Activated naive CD4-positive, alpha-beta T cell treated with anti-CD3 and anti-CD28 coated beads, Interleukin-2, amount 50 U/mL, for 72 hours (primary cell): ENCODE results near the gene SLC24A3. TPM values are rescaled to one million over a fixed set of nuclear protein-coding genes. Genes with fewer than 3 reads are reported as not detected.

Experiments used
- ATAC-seq, 2 donors: fragments of 150-1000 bp; cut with Tn5 transposase; 2 replicates each; pipeline ENCODE4 v1.10.0; 2021; ENCODE audit warnings: mild to moderate bottlenecking in 2 of 2, moderate library complexity in 2 of 2
- DNase-seq, 2 donors: peaks; one replicate each; pipeline ENCODE4 v3.0.0; 2021 to 2022; ENCODE audit warnings: low spot score in 2 of 2
- H3K27ac Mint-ChIP-seq, 2 donors: one replicate each; pipeline ENCODE4 v1.8.0; 2022; ENCODE audit warnings: mild to moderate bottlenecking in 2 of 2, mixed read lengths in 2 of 2
- H3K36me3 Mint-ChIP-seq, 2 donors: one replicate each; pipeline ENCODE4 v1.8.0; 2022; ENCODE audit warnings: mixed read lengths in 2 of 2
- H3K9me3 Mint-ChIP-seq, 2 donors: one replicate each; pipeline ENCODE4 v1.8.0; 2022; ENCODE audit warnings: mixed read lengths in 2 of 2
- total RNA-seq, 2 donors: library from RNA; stranded (reverse); gene quantifications; one replicate each; pipeline ENCODE4 v1.2.3, GENCODE V29; 2022

SLC24A3 gene
- total RNA-seq, 2 donors from 2014 or later: not detected

DNA sequence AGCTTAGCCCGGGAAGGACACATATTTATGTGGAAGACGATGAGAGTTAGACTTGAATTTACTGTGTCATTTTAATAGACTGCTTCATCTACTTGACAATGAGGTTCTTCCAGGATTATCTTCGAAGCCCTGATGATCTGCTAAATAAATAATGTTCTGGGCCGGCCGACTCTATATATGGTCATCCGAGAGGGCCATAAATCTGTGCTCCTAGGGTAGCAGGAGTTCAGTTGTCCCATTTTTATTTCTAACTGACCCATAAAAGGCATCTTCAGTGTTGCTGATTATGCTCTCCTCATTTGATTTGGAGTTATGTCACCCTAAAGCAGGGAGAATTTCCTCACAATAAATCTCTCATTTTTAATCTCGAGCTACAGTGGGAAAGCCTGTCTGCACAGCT, 217.1 kb downstream of the SLC24A3 start:
- Mint-ChIP-seq H3K9me3 (peaks cover 0 to 6% of the 10 kb centered on the region in 2 donors), H3K27ac (no peak overlapping the region), H3K36me3 (no peaks in the 10 kb centered on the region)
- ATAC-seq (no peak), DNase-seq (no peak)

DNA sequence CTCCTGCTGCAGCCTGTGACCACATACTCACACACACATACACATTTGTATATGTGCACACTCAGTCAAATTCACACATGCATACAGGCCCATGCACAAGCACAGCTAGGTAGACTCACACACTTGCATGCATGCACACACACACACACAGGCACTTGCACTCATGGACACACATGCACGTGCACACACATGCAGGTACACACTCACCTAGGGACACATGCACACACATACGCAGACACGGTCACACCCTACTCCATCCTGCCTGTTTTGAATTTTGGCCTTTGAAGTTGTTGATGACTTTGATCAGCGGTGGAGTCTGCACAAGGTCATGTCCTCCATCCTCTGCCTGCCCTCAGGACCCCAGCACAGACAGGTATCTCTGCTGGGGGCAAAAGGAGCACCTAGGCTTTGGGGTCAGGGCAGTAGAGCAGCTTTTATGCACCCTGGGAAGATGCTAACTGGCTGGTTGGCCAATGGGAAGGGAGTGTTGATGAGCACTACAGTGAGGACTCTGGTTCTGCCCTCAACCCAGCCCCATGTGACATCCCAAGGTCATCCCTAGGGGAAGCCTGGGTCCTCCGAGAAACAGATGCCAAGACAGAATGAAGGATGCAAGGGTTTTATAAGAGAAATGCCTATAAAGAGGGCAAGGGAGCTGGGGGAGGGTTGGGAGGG, 218.3 kb downstream of the SLC24A3 start:
- DNase-seq (no peak), ATAC-seq (no peak)
- Mint-ChIP-seq H3K36me3 (no peaks in the 10 kb centered on the region), H3K27ac (no peak overlapping the region), H3K9me3 (peaks cover 0 to under 1% of the 10 kb centered on the region in 2 donors)

DNA sequence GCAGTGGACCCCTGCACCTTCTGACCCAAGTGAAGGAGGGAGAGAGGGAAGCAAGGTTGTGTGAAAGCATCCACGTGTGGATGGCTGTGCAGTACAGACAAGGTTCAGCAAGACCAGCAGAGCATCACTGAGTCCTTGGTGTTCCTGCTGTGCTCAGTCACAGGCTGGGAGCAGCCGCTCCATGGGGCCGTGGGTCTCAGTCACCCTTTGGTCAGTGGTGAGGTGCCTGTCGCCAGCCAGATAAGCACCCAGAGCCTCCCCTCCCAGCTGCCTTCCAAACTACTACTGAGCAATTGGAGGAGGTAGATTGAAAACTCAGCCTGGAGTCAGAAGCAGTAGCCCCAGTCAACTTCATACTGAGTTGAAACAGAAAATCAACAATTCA, 218.9 kb downstream of the SLC24A3 start:
- H3K36me3 Mint-ChIP-seq: no peaks in the 10 kb centered on the region
- no peak overlapping the region for H3K27ac Mint-ChIP-seq
- no peaks in the 10 kb centered on the region for H3K9me3 Mint-ChIP-seq
- ATAC-seq (no peak), DNase-seq (no peak)

DNA sequence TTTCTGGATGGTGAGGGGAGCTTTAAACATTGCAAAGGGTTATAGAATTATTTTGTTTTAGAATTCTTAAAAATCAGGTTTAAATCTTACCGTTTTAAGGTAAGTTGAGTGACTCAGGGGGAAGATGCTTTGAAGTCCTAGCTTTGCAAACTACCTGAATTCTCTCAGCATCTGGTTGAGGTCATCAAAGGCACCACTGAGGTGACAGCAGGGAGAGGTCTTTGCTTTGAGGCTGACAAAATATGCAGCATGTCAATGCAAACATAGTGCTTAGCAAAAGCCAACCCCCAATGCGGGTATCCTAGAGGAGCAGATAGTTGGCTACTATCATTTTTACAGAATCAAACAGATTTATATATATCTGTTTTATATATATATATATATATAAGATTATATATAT, 219.5 kb downstream of the SLC24A3 start:
- H3K27ac Mint-ChIP-seq: no peak overlapping the region
- peaks cover 0 to 3% of the 10 kb centered on the region in 2 donors for H3K9me3 Mint-ChIP-seq
- ATAC-seq (no peak), DNase-seq (no peak)
- no peaks in the 10 kb centered on the region for H3K36me3 Mint-ChIP-seq

DNA sequence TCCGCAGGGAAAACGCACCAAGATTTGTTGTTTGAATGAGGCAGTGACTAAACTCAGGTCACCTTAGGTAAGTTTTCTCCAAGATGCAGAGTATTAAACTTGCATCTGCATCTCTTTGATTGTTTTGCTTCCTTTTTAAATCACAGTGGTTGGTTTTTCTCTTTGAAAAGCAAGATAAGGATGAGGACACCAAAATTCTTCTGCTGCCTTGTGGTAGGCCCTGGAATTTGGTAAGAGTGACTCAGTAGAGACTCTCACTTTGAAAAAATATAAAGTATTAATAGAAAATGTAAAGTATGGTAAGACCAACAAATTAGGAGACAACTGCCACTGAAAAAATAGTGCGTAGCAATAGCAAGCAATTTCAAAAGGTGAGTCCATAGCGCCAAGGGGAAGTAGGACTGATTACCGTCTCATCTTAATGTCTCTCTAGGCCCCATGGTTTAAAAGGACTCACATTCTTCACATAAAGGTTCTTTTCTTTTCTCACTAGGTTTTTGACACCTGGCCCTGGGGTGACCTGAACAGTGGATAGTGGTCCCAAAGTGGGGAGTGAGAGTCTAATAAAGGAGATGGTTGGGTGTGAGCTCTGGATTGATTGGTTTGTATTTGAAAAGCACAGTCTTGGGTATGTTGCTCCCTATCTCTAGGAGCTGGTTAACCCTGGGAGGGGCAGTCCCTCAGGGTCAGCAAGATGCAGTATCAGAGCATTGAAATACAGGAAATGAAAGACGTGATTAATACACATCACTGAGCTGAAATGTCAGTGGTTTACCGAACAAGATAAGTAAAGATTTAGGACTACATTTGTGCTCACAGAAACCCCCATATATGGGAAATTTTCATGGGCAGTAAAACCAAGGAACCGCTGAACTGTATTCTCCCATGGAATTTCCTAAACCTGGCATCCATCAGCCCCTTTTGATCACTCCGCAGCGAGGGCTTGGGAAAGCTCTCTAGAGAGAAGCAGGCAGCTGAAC, 221.2 kb downstream of the SLC24A3 start:
- H3K9me3 Mint-ChIP-seq: peaks cover 0 to 3% of the 10 kb centered on the region in 2 donors
- no peaks in the 10 kb centered on the region for H3K36me3 Mint-ChIP-seq
- ATAC-seq: no peak
- DNase-seq: no peak
- no peak overlapping the region for H3K27ac Mint-ChIP-seq

DNA sequence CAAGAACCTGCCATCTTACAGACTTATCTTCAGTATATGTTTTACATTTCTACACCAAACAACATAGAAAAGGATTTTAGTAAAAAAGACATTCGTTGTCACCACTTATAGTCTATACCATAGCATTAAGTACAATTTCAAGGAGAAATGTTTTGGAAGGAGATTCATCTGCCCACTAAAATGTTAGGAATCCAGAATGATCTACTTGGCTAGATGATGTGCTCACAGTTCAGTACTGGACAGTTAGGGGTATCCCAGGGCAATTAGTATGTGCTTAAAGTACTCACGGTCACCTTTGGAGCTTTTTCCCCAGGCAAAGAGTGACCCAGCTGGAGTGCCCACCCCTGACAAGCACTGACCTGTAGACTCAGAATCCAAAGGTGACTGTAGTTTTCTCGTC, 222.9 kb downstream of the SLC24A3 start:
- Mint-ChIP-seq H3K36me3 (no peaks in the 10 kb centered on the region), H3K9me3 (peaks cover 0 to 3% of the 10 kb centered on the region in 2 donors), H3K27ac (no peak overlapping the region)
- DNase-seq: no peak
- ATAC-seq: no peak

DNA sequence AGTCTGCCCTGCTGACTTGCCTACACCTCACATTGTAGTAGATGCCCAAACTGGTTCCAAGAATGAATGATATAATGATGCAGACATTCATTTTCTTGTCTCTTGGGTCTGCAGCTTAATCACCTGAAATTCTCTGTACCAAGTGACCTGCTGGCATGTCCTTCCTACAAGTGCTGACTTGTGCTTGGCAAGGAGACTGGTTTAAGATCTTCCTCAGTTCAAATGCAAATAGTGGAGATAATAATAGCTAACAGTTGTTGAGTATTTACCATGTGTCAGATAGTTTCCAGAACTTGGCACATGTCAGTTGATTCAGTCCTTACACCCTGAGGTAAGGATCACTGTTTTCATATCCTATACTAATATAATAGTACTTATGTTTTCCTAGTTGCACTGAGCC, 223.4 kb downstream of the SLC24A3 start:
- H3K27ac Mint-ChIP-seq: no peak overlapping the region
- ATAC-seq (no peak), DNase-seq (no peak)
- no peaks in the 10 kb centered on the region for H3K36me3 Mint-ChIP-seq
- peaks cover 0 to 3% of the 10 kb centered on the region in 2 donors for H3K9me3 Mint-ChIP-seq

DNA sequence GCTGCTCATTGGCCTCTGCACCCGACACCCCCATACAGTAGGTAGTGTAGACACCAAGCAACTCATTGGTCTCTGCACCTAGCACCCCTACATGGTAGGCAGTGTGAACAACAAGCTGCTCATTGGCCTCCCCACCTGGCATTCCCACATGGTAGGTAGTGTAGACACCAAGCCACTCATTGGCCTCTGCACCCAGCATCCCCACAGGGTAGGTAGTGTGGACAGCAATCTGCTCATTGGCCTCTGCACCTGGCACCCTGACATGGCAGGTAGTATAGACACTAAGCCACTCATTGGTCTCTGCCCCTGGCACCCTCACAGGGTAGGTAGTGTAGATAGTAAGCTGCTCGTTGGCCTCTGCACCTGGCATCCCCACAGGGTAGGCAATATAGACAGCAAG, 226.0 kb downstream of the SLC24A3 start:
- ATAC-seq (no peak), DNase-seq (no peak)
- Mint-ChIP-seq H3K36me3 (no peaks in the 10 kb centered on the region), H3K9me3 (peaks cover 4 to 5% of the 10 kb centered on the region in 2 donors), H3K27ac (no peak overlapping the region)

DNA sequence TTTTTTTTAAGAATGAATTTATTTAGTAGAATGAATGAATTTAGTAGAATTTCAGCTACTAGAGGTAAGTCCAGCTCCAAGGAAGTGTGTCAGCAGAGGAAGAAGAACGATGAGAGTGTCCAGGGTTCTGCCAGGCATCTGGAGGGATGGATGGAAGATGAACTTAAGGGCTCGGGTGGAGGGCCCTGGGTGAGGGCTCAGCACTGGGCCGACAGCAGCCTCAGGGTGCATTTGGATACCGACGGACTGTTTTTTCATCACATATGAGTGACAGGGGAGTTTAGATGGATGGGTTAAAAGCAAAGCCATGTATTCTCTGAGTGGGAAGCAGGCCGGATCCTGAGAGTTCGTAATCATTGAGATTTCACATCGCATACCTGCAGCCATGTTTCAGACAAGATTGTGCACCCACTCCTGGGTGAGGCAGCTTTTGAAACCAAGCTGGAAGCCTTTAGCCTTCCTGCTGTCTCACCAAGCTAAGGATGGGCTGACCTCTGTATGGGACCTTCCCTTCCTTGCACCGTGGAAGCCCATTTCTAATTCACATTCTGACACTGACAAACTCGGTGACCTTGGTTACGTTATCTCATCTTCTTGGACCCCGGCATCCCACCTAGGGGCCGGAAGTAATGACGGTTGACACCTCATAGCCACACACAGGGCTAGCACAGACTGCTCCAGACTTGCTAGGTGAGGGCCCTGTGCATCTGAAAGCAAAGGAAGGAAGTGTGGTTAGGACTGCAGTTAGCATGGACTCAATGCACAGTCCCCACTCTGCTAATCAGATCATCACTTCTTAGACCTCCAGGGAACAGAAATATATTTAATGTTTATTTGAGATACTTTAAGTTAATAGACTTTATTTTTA, 228.5 kb downstream of the SLC24A3 start:
- Mint-ChIP-seq H3K9me3 (peaks cover 11 to 21% of the 10 kb centered on the region in 2 donors), H3K27ac (no peak overlapping the region), H3K36me3 (no peaks in the 10 kb centered on the region)
- DNase-seq (no peak), ATAC-seq (no peak)

DNA sequence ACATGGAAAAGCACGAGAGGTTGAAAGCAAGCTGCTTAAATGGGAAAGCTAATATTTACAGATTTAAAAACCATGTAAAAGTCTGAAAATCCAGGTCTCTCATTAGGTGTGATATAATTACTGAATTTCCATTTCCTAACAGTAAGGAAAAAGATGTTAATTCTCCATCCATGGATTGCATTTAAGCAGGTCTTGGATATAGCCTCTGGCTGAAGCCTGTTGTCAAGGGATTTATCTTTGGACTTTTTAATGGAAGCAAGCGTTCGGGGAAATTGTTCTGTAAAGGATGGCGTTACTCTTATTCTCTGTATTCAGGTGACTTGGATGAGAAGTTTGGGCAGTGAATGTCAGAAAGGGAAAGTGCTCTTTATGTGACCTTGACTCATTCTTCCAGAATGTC, 233.8 kb downstream of the SLC24A3 start:
- Mint-ChIP-seq H3K27ac (no peak overlapping the region), H3K36me3 (no peaks in the 10 kb centered on the region), H3K9me3 (peaks cover 11 to 18% of the 10 kb centered on the region in 2 donors)
- DNase-seq (no peak), ATAC-seq (no peak)

DNA sequence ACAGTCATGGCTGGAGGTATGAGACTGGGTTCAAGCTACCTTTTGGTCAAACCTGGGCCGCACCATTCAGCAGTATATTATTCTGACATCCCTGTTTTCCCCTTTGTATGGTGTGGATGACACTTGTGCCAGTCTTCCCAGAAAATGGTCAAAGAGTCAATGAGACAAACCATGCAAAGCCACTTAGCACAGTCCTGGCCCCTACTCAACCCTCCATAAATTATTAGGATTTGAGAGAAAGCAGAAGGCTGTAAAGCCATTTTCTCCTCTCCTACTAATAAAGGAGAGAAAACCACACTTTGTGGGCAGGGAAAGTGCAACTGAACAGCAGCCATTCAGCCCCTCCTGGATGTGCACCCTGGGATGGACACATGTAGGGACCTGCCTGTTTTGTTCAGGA, 236.2 kb downstream of the SLC24A3 start:
- DNase-seq (no peak), ATAC-seq (no peak)
- Mint-ChIP-seq H3K9me3 (peaks cover 8 to 15% of the 10 kb centered on the region in 2 donors), H3K36me3 (no peaks in the 10 kb centered on the region), H3K27ac (no peak overlapping the region)

DNA sequence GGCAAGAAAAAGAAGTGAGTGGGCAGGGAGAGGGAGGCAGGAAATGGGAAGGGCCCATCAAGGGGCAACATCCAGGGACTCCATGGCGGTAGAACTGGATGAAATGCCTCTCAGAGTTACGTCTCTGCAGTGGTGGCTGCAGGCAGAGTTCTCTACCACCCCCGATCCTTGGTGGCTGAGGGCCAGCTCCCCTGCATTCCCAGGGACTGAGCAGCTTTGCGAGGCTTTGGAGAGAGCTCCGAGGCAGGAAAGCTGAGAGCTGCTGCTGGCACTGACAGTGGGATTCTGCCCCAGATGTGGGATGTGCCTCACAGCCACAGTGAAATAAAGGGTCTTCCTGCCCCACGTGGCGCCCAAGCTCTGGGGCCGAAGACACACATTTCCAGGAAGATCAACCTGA, 236.6 kb downstream of the SLC24A3 start:
- DNase-seq: no peak
- Mint-ChIP-seq H3K27ac (no peak overlapping the region), H3K36me3 (no peaks in the 10 kb centered on the region), H3K9me3 (peaks cover 8 to 12% of the 10 kb centered on the region in 2 donors)
- no peak for ATAC-seq

DNA sequence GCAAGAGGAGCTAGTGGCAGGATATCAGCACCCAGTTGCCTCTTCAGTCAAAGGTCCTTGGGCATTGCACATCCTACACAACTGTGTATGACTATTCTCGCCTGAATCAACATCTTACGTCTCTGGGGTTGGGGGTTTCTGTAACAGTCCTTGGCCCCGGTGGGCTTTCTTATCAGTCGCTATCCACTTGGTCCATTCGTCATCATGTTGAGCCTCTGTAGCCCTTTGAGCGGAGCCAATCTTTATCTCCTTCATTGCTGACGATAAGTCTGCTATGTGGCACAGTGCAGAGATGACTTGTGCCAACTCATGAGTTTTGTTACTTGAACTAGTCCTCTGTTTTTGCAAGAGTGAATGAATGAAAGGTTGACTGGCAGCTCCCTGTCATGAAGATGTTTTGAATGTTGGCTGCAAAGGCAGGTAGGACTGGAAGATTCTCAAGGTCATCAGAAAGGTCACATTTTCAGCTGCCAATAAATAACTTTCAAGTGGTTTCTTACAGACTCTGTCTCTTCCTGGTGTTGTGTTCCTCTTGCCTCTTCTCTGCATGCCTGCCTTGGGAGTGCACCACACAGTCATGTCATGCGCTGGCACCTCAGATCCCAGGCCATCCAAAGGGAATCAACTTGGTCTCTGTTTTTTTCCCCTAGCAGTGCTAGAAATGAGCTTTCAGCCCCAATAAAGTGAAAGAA, 238.9 kb downstream of the SLC24A3 start:
- peaks cover 0 to 10% of the 10 kb centered on the region in 2 donors for H3K9me3 Mint-ChIP-seq
- DNase-seq (no peak), ATAC-seq (no peak)
- no peak overlapping the region for H3K27ac Mint-ChIP-seq
- no peaks in the 10 kb centered on the region for H3K36me3 Mint-ChIP-seq

DNA sequence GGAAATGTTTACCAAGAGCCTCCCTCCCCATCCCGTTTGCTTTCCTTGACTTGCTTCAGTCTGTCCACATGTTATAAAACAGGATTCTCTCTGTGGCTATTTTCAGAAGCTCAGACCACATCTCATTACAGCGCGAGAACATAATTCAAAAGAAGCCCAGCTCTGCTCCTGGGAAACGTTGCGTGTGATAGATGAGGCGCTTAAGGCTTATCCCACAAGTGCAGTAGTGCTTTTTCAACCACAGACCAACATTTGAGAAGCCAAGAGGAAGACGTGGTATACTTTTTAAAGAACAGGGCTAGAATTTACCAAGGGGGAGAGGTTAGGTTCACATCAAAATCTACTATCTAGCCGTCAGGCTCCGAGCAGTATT, 239.5 kb downstream of the SLC24A3 start:
- no peak for ATAC-seq
- H3K36me3 Mint-ChIP-seq: no peaks in the 10 kb centered on the region
- no peak for DNase-seq
- H3K27ac Mint-ChIP-seq: peak overlapping the region in 1 of 2 donors; percentile 17
- peaks cover 0 to 10% of the 10 kb centered on the region in 2 donors for H3K9me3 Mint-ChIP-seq

DNA sequence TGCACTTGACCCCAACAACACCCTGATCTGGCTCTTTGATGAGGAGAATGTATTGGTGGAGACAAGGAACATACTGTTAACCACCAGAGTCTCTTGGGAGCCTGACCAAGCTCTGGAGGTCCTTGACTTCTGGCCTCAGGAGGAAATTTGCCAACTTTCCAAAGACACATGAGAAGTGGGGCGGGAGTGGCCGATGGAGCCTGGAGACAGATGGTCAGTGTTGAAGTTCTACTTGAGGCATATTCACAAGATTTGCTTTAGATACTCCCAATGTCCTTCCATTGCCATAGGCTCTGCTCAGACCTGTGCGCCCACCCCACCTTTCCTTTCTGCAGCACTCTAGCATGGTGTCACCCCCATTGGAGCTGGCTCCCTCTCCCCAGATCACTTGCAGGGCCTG, 241.0 kb downstream of the SLC24A3 start:
- no peaks in the 10 kb centered on the region for H3K36me3 Mint-ChIP-seq
- DNase-seq (no peak), ATAC-seq (no peak)
- H3K9me3 Mint-ChIP-seq: peaks cover 0 to 10% of the 10 kb centered on the region in 2 donors
- H3K27ac Mint-ChIP-seq: no peak overlapping the region

DNA sequence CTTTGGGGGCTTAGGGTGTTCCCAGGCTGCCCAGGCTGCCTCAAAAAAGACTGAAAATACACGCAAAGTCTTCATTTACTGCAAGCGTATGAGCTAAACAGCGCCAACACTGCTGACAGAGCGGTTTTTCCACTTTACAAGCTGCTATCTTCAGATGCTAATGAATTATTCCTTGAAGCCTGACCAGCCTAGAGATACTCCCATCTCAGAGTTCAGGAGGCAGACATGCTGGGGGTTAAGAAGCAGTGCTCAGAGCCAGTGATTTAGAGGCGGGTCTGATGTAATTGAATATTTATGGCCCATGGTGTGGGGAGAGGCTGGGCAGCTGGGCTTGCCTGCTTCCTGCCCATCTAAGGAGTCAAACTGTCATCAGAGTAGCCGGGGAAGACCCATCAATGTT, 241.4 kb downstream of the SLC24A3 start:
- no peak overlapping the region for H3K27ac Mint-ChIP-seq
- DNase-seq: no peak
- ATAC-seq: no peak
- no peaks in the 10 kb centered on the region for H3K36me3 Mint-ChIP-seq
- H3K9me3 Mint-ChIP-seq: peaks cover 0 to 10% of the 10 kb centered on the region in 2 donors
